NCI-H2107 (cell line): ENCODE data around the gene FAM163B.
"Not testable (repeated sequence)": the region's sequence is repeated elsewhere in the genome, so short reads cannot be mapped to it uniquely, and the experiment has no call there.

Source experiments
- DNase-seq: peaks from one replicate; lab custom pipeline; 2025; lab: John Stamatoyannopoulos, UW

FAM163B gene

DNA sequence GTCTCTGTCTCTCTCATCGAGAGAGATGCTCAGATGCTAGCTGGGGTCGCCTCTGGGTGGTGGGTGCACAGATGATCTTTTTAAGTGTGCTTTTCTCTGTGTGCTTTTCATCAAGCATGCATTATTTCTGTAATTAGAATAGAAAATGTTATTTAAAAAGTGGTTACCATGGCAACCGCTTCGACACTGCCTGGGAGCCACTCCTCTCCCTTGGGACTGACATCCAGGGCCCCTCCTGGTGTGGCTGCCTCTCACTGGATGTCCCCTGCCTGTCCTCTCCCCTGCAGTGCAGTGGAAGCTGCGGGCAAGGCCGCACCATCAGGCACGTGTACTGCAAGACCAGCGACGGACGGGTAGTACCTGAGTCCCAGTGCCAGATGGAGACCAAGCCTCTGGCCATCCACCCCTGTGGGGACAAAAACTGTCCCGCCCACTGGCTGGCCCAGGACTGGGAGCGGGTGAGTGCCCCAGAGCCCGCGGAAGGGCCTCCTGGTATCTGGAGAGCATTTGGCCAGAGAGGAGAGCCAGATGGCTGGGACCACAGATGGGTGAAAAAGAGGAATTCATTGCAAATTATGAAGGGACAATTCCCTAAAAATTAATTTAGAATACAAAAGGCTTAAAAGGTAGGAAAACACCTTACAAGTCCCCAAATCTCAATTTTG lies 39.9 kb downstream of the FAM163B start:
- no peak for DNase-seq

DNA sequence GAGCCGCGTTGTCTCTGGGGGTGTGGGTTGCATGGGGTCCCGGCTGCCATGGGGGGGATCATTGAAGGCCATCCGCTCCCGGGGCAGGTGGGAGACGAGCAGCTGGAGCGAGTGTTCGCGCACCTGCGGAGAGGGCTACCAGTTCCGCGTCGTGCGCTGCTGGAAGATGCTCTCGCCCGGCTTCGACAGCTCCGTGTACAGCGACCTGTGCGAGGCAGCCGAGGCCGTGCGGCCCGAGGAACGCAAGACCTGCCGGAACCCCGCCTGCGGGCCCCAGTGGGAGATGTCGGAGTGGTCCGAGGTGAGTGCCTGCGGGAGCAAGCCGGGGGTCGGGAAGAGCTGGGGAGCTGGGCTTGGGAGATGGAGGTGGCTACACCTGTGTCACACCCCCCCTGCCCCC lies 41.0 kb downstream of the FAM163B start:
- no peak for DNase-seq

DNA sequence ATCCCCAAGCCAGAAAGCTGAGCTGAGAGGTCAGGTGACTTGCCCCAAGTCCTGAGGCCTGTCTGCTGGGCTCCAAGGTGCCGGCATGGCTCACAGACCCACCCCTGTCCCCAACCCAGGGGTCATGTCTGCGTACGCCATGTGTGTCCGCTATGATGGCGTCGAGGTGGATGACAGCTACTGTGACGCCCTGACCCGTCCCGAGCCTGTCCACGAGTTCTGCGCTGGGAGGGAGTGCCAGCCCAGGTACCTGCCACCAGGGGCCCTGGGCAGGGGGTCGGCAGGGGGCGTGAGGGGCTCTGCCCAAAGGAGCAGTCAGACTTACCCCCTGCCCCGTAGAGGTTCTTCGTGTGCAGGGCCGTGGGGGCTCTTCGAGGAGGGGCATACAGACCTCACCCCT lies 42.4 kb downstream of the FAM163B start:
- DNase-seq = no peak

DNA sequence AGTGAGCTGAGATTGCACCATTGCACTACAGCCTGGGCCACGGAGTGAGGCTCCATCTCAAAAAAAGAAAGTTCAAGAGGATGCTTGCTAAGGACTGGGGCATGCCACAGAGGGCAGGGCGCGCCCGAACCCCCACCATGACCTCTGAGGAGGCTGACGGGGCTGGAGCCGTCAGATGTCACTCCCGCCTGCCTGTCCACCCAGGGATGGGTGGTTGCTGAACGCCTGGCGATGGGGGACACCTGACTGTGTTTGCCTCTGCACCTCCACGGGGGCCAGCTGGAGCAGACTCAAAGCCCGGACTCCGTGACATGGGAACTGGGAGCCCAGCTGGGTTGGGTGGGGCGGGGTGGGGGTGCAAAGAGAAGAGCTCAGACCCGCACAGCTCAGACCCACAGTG lies 42.8 kb downstream of the FAM163B start:
- DNase-seq = no peak

DNA sequence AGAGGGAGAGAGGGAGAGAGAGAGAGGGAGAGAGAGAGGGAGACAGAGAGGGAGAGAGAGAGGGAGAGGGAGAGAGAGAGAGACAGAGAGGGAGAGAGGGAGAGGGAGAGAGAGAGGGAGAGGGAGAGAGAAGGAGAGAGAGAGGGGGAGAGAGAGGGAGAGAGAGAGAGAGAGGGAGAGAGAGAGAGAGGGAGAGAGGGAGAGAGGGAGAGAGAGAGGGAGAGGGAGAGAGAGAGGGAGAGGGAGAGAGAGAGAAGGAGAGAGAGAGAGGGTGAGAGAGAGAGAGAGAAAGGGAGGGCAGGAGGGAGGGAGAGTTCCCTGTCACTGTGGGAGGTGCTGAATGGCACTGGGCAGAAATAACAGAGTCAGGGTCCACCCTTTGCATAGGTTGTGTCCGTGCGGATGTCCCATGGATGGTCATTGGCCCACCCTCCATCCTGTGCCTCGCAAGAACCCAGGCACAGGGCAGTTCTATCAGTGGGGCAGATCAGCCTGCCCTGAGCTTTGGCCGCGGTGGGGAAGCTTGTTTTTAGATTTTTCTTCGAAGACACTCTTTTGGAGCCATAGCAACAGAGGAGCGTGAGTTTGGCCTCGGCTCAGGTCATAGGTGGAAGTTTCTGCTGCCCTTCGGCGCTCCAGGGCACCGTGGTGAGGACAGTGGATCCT lies 44.6 kb downstream of the FAM163B start:
- no peak for DNase-seq

DNA sequence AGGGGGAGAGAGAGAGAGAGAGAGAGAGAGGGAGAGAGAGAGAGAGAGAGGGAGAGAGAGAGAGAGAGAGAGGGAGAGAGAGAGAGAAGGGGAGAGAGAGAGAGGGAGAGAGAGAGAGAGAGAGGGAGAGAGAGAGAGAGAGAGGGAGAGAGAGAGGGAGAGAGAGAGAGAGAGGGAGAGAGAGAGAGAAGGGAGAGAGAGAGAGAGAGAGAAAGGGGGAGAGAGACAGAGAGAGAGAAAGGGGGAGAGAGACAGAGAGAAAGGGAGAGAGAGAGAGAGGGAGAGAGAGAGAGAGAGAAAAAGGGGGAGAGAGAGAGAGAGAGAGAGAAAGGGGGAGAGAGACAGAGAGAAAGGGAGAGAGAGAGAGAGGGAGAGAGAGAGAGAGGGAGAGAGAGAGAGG lies 45.4 kb downstream of the FAM163B start:
- DNase-seq = not testable (repeated sequence)

DNA sequence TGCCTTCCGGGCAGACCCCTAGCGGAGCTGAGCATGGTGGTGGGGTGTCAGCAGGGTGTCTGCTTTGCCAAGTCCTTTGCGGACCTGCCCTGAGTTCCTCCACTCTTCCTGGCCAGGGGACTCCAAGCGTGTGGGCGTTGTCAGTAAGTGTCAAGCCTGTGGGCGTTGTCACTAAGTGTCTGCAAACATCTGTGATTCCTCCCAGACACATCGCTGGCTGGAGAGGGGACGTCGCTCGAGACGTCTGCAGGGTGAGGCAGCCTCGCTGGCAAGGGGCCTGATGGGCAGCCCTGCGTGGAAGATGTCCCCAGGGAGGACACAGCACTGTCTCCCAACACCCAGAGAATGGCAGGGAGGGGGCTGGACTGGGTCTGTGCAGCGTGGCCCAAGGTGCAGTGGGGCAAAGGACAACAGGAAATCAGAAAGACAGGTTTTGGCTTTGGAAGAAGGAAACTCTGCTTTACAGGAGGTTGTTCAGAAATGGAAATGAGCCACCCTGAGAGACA lies 45.8 kb downstream of the FAM163B start:
- DNase-seq = no peak

DNA sequence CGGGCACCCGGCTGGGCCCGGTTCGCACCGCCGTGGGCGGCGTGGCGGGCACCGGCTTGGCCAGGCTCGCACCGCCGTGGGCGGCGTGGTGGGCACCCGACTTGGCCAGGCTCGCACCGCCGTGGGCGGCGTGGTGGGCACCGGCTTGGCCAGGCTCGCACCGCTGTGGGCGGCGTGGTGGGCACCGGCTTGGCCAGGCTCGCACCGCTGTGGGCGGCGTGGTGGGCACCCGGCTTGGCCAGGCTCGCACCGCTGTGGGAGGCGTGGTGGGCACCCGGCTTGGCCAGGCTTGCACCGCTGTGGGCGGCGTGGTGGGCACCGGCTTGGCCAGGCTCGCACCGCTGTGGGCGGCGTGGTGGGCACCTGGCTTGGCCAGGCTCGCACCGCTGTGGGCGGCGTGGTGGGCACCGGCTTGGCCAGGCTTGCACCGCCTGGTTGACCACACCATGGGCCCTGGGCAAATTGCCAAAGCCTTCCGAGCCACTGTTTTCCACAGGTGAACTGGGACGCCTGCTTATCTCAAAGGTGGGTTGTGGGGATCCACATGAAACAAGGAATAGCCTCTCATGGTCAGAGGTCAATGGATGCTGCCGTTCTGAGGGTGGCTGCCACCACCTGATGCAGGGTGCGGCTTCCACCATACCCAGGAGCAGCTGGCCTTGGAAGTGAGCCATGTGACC lies 46.4 kb downstream of the FAM163B start:
- DNase-seq = no peak

DNA sequence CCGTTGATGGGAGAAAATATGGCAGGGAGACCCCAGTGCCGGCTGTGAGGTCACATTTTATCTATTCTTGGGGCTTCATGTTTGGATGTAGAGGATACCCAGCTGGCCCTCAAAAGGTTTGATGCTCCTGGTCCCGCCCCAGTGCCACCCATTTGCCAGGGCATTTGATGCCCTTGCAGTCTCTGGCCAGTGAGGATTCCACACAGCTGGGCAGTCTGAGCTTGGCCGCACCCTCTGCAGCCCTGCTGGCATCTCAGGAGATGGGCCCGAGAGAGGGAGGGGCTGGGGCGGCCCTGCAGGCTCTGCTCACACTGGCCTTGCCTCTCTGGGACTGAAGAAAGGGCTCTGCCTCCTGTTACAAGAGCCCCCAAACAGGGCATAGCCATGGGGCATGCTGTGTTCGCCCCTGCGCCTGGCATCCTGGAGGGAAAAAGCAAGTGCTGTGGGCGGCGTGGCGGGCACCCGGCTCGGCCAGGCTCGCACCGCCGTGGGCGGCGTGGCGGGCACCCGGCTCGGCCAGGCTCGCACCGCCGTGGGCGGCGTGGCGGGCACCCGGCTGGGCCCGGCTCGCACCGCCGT lies 47.1 kb downstream of the FAM163B start:
- no peak for DNase-seq

DNA sequence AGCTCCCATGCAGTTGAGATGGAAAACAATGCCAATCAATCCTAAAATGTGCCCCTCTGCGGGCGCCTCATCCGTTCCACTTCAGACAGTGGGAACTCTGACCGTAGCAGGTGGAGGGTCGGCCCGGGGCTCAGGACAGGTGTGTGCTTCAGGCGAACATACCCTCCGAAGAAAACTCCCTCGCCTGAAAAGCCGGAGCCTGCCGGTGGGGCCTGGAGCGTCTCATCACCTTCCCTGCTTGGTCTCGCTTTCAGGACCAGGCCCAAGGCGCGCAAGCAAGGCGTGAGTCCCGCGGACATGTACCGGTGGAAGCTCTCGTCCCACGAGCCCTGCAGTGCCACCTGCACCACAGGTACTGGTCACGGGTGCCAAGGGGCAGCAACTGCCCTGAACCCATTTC lies 48.2 kb downstream of the FAM163B start:
- no peak for DNase-seq

DNA sequence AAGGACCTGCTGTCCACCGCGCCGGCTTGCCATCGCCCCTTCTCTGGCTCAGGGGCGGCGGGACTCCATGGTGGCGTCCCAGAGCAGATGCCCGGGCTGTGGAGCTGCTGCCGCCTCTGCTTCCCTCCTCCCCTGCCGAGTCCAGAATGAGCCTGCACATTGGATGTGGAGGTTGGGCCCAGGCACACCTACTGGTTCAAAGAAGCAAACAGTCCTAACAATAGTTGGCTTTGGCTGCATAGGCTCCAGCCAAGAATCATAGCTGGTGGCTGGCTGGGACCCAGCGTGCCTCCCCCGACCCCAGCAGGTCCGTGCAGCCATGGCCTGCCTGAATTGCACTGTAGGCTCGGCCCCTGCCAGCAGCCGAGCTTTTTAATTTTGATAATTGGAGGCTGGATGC lies 48.9 kb downstream of the FAM163B start:
- DNase-seq = no peak

DNA sequence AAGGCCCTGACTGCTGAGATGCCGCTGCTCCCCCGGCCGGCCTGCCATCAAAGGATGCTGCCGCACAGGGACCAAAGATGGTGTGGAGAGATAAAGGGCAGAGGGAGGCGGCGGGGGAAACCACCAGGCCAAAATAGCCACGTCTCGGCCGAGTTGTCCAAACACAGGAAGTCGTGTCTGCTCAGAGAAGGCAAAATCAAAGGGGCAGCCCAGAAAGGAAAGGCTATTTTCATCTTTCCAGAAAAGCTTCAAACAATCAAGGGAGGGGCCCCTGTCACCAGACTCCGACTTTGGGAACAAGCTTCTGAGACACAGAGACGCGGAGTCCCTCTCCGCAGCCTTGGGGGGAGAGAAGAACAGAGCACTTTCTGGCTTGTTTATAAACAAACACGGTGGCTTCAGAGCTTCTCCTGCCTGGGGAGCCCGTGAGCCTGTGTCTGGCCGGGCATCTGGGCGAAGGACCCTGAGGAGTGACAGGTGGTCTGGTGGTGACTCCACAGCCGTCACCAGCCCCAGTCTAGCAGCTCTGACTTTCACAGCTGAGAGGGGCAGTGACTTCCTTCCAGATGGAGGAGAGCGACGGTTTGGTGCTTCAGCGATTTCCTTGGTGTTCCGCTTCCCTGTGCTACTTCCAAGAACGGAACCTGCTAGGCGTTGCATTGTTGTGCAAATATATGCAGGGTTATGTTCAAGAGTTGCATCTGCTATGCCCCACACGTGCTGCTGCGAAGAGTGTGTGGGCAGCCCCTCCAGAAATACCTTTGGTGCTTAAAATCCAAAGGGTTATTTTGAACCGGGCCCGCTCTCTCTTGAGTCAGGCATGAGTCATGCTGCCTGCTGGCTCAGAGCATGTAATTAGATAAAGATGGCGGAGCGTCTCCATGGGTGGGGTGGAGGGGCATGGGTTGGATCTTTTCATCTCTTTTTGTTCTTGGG lies 50.7 kb downstream of the FAM163B start:
- DNase-seq = no peak

DNA sequence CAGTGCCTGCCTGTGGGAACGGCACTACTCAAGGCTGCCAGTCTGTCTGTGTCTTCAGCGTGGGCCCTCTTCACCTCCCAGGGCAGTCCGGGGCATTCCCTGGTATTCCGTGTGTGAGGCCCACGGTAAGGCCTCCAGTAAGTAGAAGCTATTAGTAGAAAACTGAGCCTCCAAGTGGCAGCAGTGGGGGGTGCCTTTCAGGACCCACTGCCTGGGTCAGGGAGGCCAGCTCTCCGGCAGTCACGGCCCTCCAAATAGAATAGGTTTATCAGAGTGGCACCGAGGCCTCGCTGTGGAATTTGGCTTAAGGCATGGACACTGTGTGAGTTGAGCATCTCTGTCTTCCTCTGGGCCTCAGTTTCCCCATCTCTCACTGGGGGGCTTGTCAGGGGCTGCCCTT lies 51.6 kb downstream of the FAM163B start:
- DNase-seq = no peak

DNA sequence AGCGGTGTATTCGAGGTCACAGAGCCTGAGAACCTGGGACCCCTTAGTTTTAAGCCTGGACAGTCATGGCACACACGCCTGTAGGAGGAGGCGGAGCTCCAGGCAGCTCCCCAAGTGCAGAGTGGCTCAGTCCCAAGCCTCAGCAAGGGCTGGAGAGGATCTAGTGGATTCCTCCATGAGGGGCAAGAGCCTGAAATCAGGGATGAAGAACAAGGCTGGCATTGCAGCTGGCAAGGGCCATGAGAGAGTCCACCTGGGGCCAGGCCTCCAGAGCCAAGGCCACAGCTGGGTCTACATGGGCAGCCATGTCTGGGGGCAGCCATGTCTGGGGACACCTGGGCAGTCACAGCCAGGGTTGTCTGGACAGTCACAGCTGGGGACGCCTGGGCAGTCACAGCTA lies 52.8 kb downstream of the FAM163B start:
- DNase-seq = no peak

DNA sequence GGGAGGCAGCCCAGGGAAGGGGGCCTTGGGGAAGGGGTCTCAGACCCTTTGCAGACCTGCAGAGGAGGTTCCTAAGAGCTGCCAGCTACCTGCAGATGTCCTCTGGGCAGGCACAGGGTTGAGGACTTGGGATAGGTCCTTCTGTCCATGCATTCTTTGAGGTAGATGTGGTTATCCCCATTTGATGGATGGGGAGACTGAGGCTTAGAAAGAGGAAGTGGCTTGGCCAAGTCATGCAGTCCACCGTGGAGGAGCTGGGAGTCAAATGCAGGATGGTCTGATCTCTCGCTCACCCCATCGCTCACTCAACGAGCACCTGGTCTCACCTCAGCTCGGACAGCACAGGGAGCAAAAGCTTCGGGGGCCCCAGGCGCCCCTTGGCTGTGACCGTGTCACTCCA lies 54.5 kb downstream of the FAM163B start:
- DNase-seq = no peak

DNA sequence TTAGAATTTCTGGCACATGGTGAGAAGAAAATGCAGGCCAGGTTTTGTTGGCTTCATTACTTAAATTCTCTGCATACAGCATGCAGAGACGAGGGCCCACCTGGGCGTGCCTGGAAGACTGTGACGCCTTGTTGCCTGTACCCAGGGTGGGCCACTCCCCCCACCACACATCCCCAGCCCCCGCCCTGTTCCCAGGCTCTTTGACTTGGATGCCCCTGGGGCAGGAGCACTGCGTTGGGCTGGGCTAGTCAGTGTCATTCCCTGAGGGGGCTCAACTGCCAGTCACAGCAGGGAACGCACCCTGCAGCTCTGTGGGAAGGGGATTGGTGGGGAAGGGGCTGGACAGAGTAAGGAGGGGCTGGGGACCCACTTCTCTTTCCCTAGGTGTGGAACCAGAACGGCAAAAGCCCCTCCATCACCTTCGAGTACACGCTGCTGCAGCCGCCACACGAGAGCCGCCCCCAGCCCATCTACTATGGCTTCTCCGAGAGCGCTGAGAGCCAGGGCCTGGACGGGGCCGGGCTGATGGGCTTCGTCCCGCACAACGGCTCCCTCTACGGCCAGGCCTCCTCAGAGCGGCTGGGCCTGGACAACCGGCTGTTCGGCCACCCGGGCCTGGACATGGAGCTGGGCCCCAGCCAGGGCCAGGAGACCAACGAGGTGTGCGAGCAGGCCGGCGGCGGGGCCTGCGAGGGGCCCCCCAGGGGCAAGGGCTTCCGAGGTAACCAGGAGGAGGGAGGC lies 55.0 kb downstream of the FAM163B start:
- DNase-seq = no peak

DNA sequence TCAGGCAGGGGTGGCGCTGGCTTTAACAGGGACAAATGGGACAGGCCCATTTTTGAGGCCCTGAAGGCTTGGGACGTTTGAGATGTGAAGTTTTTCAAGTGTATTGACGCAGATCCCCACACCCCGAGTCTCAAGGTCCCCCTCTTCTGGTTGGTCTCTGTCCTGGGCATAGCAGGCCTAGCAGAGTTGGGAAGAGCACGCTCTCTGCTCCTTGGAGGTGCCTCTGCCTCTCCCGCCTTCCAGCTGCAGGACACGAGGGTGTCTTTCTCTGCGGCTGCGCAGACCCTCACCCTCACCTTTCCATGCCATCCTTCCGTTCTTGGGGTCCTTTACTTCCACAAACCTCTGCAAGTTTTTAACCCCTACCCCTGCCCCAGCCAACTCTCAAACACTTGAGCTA lies 56.1 kb downstream of the FAM163B start:
- DNase-seq = no peak

DNA sequence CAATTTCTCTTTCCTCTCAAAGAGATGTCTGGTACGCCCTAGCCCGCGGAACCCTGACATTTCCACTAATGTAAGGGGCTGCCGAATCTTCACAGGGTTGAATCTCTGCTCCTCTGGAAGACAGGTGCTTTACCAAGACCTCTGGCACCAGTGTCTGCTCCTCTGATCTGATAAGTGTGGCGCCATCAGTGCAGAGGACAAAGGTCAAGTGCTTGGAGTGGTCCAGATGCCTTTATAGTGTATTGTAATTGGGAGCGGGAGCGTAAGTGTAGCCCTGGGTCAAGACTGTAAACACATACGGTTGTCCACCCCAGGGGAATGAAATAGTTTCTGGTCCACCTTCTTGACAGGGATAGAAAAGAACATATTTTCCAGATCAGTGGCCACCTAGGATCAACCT lies 57.0 kb downstream of the FAM163B start:
- no peak for DNase-seq

DNA sequence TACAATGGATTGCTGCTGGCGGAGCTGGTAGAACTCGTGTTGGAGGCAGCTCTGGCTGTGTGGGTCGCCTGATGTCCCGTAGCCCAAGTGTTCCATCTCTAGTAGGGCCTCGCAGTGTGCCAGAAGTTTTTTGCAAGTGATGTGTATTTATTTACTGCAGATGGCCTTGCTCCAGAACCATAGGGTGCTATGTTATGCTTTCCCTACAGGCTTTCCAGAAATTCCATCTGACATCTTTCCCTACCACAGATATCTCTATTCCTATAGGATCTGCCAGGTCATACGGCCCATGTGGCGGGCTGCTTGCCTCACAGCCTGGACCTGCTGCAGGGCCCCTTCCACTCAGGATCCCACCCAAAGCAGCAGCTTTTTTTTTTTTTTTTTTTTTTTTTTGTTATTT lies 57.7 kb downstream of the FAM163B start:
- DNase-seq = no peak

DNA sequence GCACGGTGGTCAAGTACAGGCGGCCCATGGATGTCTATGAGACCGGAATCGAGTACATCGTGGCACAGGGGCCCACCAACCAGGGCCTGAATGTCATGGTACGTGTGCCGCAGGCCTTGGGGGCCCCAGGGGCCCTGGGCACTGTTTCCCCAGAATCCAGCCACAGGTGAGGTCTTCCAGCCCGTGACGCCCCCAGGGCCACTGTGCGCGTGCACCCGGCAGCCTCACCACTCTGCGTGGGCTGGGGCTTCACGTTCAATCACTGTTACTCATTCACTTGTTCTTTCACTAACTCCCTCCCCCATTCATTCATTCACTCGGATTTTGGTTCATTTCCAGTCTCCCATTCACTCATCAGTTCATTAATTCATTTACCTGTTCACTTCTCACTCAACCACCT lies 62.1 kb downstream of the FAM163B start:
- no peak for DNase-seq

DNA sequence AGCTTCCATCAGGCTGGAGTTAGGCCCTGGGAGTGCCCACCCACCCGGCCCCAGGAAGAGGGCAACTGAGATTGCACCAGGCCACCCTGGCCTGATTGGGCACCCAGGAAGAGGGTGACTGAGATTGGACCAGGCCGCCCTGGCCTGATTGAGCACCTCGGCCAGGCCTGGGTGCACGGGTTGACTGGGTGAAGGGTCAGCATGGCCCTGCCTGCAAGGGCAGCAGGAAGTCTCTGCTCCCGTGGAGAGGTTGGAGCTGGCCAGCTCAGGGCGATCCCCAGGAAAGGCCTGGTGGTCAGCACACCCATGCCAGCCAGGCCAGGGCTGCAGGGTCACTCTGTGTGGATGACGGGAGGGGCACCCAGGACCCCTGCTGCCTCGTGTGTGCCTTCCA lies 62.9 kb downstream of the FAM163B start:
- no peak for DNase-seq
